ENCODE data around the gene TMEM221. TPM values are rescaled to one million over a fixed set of nuclear protein-coding genes. Genes with fewer than 3 reads are reported as not detected.

Gene TMEM221
- total and polyA plus RNA-seq, 9 of the 15 experiments (the other 6 are each of a cell fraction or from before 2014, with no cell fraction given), result 0.06 to 0.35 TPM; not detected in 7

GRCh38 chr19:17405250-17406045 is 43.0 kb downstream of the TMEM221 start, which contains the start of gene BST2 (continued):
- no peak for TF ChIP-seq ZNF174 (CRISPR knock-in tag; IDR thresholded peaks at IDR 0.05)
- TF ChIP-seq FOXJ3 (CRISPR knock-in tag; IDR thresholded peaks at IDR 0.05), result no peak
- no peak for TF ChIP-seq U2AF1 (optimal IDR thresholded peaks at IDR 0.05; ENCODE audit: low read depth, low read length)
- peak; percentile 75 for TF ChIP-seq POLR2G (IDR thresholded peaks at IDR 0.05; ENCODE audit: low read depth, low read length)
- no peak for TF ChIP-seq RHOXF2B (CRISPR knock-in tag; conservative IDR thresholded peaks at IDR 0.05)
- TF ChIP-seq ZNF592 (IDR thresholded peaks at IDR 0.05), result peak; percentile 53; the same call in 1 of the 2 replicates
- no peak for TF ChIP-seq CBFA2T2 (conservative IDR thresholded peaks at IDR 0.05)
- TF ChIP-seq SREBF1 (IDR thresholded peaks at IDR 0.05; ENCODE audit: borderline replicate concordance, low read depth, low read length), result no peak
- peak; percentile 65 for TF ChIP-seq KDM5B (IDR thresholded peaks at IDR 0.05; ENCODE audit: insufficient replicate concordance, low read depth, low read length)
- TF ChIP-seq OTX1 (CRISPR knock-in tag; IDR thresholded peaks at IDR 0.05), result no peak
- TF ChIP-seq ZNF507 (tag; conservative IDR thresholded peaks at IDR 0.05), result no peak
- no peak for TF ChIP-seq PHF21A (IDR thresholded peaks at IDR 0.05; ENCODE audit: borderline replicate concordance, low read depth)
- no peak for TF ChIP-seq RBM22 (IDR thresholded peaks at IDR 0.05; ENCODE audit: low read depth, low read length, poor library complexity, severe bottlenecking)
- TF ChIP-seq RCOR1 (IDR thresholded peaks at IDR 0.05; ENCODE audit: borderline replicate concordance in 1 of 2, low read depth in 2 of 2, low read length in 2 of 2), result peak in 1 of 2 experiments; percentile 71; a peak in 2 of 4 replicates
- TF ChIP-seq ARID4B (CRISPR knock-in tag; IDR thresholded peaks at IDR 0.05), result 0 out of 2 replicates have a peak, but pooled peaks have one; percentile 14
- TF ChIP-seq CBX2 (IDR thresholded peaks at IDR 0.05; ENCODE audit: insufficient read depth, low read length, poor library complexity, severe bottlenecking), result no peak

All from K562 (cell line).